Right lobe of liver (tissue), 4 donors: ENCODE results near the gene ZNF646.

ENCODE experiments used
- CTCF ChIP-seq, 4 donors: fragments of 200-600 bp in 3 of 4; fragments of 450-650 bp in 1 of 4; IDR thresholded peaks; one replicate each; pipeline versions ENCODE4 v1.5.1 to v1.8.0; 2016 to 2022; ENCODE audit warnings: antibody characterized with exemption in 4 of 4, mild to moderate bottlenecking in 2 of 4
- POLR2A ChIP-seq: fragments of 450-650 bp; IDR thresholded peaks from one replicate; pipeline ENCODE4 v1.6.1; 2017; ENCODE audit warnings: antibody characterized with exemption, mild to moderate bottlenecking
- donor health status: DM: no; HTN: no; CAD: no.
- donor health status: DM: no; HTN: no; CAD: no.
- donor health status: DM: no; HTN: yes; CAD: no.

- no peak for TF ChIP-seq CTCF (IDR thresholded peaks at IDR 0.05)
- TF ChIP-seq POLR2A: no peak
Measured at GRCh38 chr16:31025339-31025738, 48.9 kb upstream of the ZNF646 start.
